SK-N-SH (cell line): ENCODE measurements around the gene THAP6. TPM values are rescaled to one million over a fixed set of nuclear protein-coding genes. Genes with fewer than 3 reads are reported as not detected.

Experiments used
- CTCF ChIA-PET: fragments of 300-600, 350-600 bp; formaldehyde crosslinking; extraction: SDS; loops from one replicate; lab custom pipeline; 2021; lab: Yijun Ruan, JAX
- POLR2A ChIA-PET: fragments of 350-600 bp; sonication (Branson Sonifier 250); formaldehyde crosslinking; extraction: SDS; loops from one replicate; lab custom pipeline; 2020; ENCODE audit warnings: antibody characterized with exemption, inconsistent platforms; lab: Yijun Ruan, JAX
- DNase-seq: peaks from one replicate; pipeline ENCODE4 v3.0.0; 2012
- H2AFZ ChIP-seq: fragments of 200-600 bp; sonication (generic); 2 replicates; pipeline ENCODE4 v1.8.1; 2016; ENCODE audit warnings: antibody characterized with exemption, mild to moderate bottlenecking, low read depth
- H3F3A ChIP-seq: fragments of 200-600 bp; sonication (generic); replicated peaks from 2 replicates; pipeline ENCODE3; 2016; ENCODE audit warnings: antibody characterized with exemption, mild to moderate bottlenecking; ENCODE audit not compliant: insufficient read depth
- H3K27ac ChIP-seq, 2 experiments: fragments of 200-500 bp in 1 of 2; fragments of 200-600 bp in 1 of 2; sonication (Bioruptor generic) in 1 of 2; sonication (generic), shearing (Covaris generic) in 1 of 2; 2 replicates each; pipeline versions ENCODE4 v1.5.1 to v1.6.1; 2014 to 2016; ENCODE audit warnings: low read depth in 2 of 2, inconsistent platforms in 1 of 2, low read length in 1 of 2, mild to moderate bottlenecking in 1 of 2, mixed read lengths in 1 of 2
- H3K27me3 ChIP-seq: fragments of 200-600 bp; sonication (generic), shearing (Covaris generic); 2 replicates; pipeline ENCODE4 v1.6.1; 2016; ENCODE audit warnings: mixed run types; ENCODE audit not compliant: insufficient read depth
- H3K36me3 ChIP-seq, 2 experiments: fragments of 200-500 bp in 1 of 2; fragments of 200-600 bp in 1 of 2; sonication (Bioruptor generic) in 1 of 2; sonication (generic) in 1 of 2; replicated peaks in 1 of 2; 2 replicates each; pipeline versions ENCODE3 to v1.5.1; 2014 to 2016; ENCODE audit warnings: low read length in 1 of 2, mild to moderate bottlenecking in 1 of 2; ENCODE audit not compliant: insufficient read depth in 2 of 2, control insufficient read depth in 1 of 2
- H3K4me1 ChIP-seq, 2 experiments: fragments of 200-500 bp in 1 of 2; fragments of 200-600 bp in 1 of 2; sonication (Bioruptor generic) in 1 of 2; sonication (generic), shearing (Covaris generic) in 1 of 2; 2 replicates each; pipeline versions ENCODE4 v1.5.1 to v1.6.1; 2014 to 2016; ENCODE audit warnings: low read depth in 1 of 2, low read length in 1 of 2, mixed run types in 1 of 2; ENCODE audit not compliant: insufficient read depth in 2 of 2, control insufficient read depth in 1 of 2
- H3K4me2 ChIP-seq: fragments of 200-600 bp; sonication (generic), shearing (Covaris generic); 2 replicates; pipeline ENCODE4 v1.6.1; 2017; ENCODE audit warnings: mixed run types
- H3K4me3 ChIP-seq, 2 experiments: fragments of 200-500 bp in 1 of 2; fragments of 200-600 bp in 1 of 2; sonication (Bioruptor generic) in 1 of 2; sonication (generic), shearing (Covaris generic) in 1 of 2; 2 replicates each; pipeline versions ENCODE4 v1.5.1 to v1.8.1; 2014 to 2016; ENCODE audit warnings: low read depth in 2 of 2, inconsistent platforms in 1 of 2, low read length in 1 of 2, mild to moderate bottlenecking in 1 of 2, mixed read lengths in 1 of 2, moderate library complexity in 1 of 2
- H3K79me2 ChIP-seq: fragments of 200-600 bp; sonication (generic); 2 replicates; pipeline ENCODE4 v1.8.1; 2017; ENCODE audit warnings: mild to moderate bottlenecking; ENCODE audit not compliant: insufficient read depth
- H3K9ac ChIP-seq: fragments of 200-600 bp; sonication (generic); 2 replicates; pipeline ENCODE4 v1.6.1; 2017; ENCODE audit warnings: mixed run types
- H3K9me2 ChIP-seq: fragments of 200-600 bp; sonication (generic); 2 replicates; pipeline ENCODE4 v1.6.1; 2017; ENCODE audit warnings: mixed run types
- H3K9me3 ChIP-seq: fragments of 200-600 bp; sonication (generic); 2 replicates; pipeline ENCODE4 v1.6.1; 2017; ENCODE audit warnings: mixed run types, mild to moderate bottlenecking, moderate library complexity
- H4K20me1 ChIP-seq: fragments of 200-600 bp; sonication (generic); 2 replicates; pipeline ENCODE4 v1.6.1; 2017; ENCODE audit warnings: mild to moderate bottlenecking, mixed run types; ENCODE audit not compliant: insufficient read depth
- CTCF ChIP-seq: fragments of 200-600 bp; sonication (generic); IDR thresholded peaks from 2 replicates; pipeline ENCODE4 v1.6.1; 2017; ENCODE audit warnings: antibody characterized with exemption, mild to moderate bottlenecking, moderate library complexity
- ELF1 ChIP-seq: IDR thresholded peaks from 2 replicates; pipeline ENCODE4 v1.4.0; 2012
- EP300 ChIP-seq, 2 experiments: IDR thresholded peaks; 2 replicates each; pipeline versions ENCODE4 v1.4.0 to v1.6.1; 2012; ENCODE audit warnings: borderline replicate concordance in 1 of 2, low read depth in 1 of 2, low read length in 1 of 2
- EZH2phosphoT487 ChIP-seq: fragments of 200-600 bp; sonication (generic); IDR thresholded peaks from 2 replicates; pipeline ENCODE4 v1.6.1; 2017; ENCODE audit warnings: low read depth, mixed run types, mild to moderate bottlenecking, antibody characterized with exemption, moderate library complexity, borderline replicate concordance
- FOXM1 ChIP-seq: IDR thresholded peaks from 2 replicates; pipeline ENCODE4 v1.4.0; 2012; ENCODE audit warnings: low read depth, mild to moderate bottlenecking
- GATA2 ChIP-seq: sonication (generic); formaldehyde crosslinking; IDR thresholded peaks from 2 replicates; pipeline ENCODE4 v1.5.0; 2020; ENCODE audit warnings: mild to moderate bottlenecking, missing genetic modification reagents
- IRF3 ChIP-seq: fragments of 150-350 bp; IDR thresholded peaks from 2 replicates; pipeline ENCODE4 v1.6.1; 2016; ENCODE audit warnings: mild to moderate bottlenecking, low read depth, low read length
- MEF2A ChIP-seq: IDR thresholded peaks from 2 replicates; pipeline ENCODE4 v1.4.0; 2012; ENCODE audit warnings: low read depth, borderline replicate concordance
- MXI1 ChIP-seq: IDR thresholded peaks from 2 replicates; pipeline ENCODE4 v1.6.1; 2012; ENCODE audit warnings: mild to moderate bottlenecking, low read depth, low read length, improper control_type of control experiment
- NRF1 ChIP-seq: IDR thresholded peaks from 2 replicates; pipeline ENCODE4 v1.6.1; 2012; ENCODE audit warnings: low read depth, mild to moderate bottlenecking, low read length
- RFX5 ChIP-seq: IDR thresholded peaks from 2 replicates; pipeline ENCODE4 v1.6.1; 2012; ENCODE audit warnings: mild to moderate bottlenecking, improper control_type of control experiment, low read length
- SIN3A ChIP-seq: IDR thresholded peaks from 2 replicates; pipeline ENCODE4 v1.6.1; 2012; ENCODE audit warnings: low read depth, mild to moderate bottlenecking, low read length, moderate library complexity, borderline replicate concordance
- USF1 ChIP-seq: IDR thresholded peaks from 2 replicates; pipeline ENCODE4 v1.4.0; 2012; ENCODE audit warnings: low read depth, borderline replicate concordance
- USF2 ChIP-seq: fragments of 150-350 bp; IDR thresholded peaks from 2 replicates; pipeline ENCODE4 v1.6.1; 2017; ENCODE audit warnings: antibody characterized with exemption, low read length, low read depth, borderline replicate concordance
- WGBS: methylation state at CpG from one replicate; pipeline ENCODE4 v1.1.6; 2017; ENCODE audit warnings: low lambda C conversion rate; 5-methylcytosine and 5-hydroxymethylcytosine counted together
- polyA plus RNA-seq, 3 experiments: library from polyadenylated mRNA; depleted of rRNA; stranded (reverse); fragments of >200 nt; gene quantifications; 2 replicates each; pipeline ENCODE4 v1.2.3, GENCODE V29; 2012

The THAP6 gene
- polyA plus RNA-seq, 1 of the 3 experiments (the other 2 are of a cell fraction), result 6.9 TPM

GRCh38 chr4:75470738-75471137 lies 43.5 kb upstream of the THAP6 start:
- no peaks in the 10 kb centered on the region for H4K20me1 ChIP-seq
- H3K4me1 ChIP-seq, result no peaks in the 10 kb centered on the region
- no peak overlapping the region for H3K4me2 ChIP-seq
- H3K9me2 ChIP-seq, result no peaks in the 10 kb centered on the region
- H3K27me3 ChIP-seq, result no peaks in the 10 kb centered on the region
- no peak overlapping the region for H2AFZ ChIP-seq
- POLR2A ChIA-PET, result no interaction called here
- no peaks in the 10 kb centered on the region for H3K9me3 ChIP-seq
- H3K79me2 ChIP-seq, result no peaks in the 10 kb centered on the region
- H3K9ac ChIP-seq, result no peak overlapping the region
- TF ChIP-seq USF1 (no peak), MXI1 (no peak), NRF1 (no peak), GATA2 (CRISPR knock-in tag) (no peak), EP300 (IDR thresholded peaks at IDR 0.05; ENCODE audit: borderline replicate concordance in 1 of 2, low read depth in 1 of 2, low read length in 1 of 2) (no peak), SIN3A (no peak), EZH2phosphoT487 (no peak), RFX5 (no peak), USF2 (no peak), MEF2A (no peak), FOXM1 (no peak), ELF1 (no peak), IRF3 (no peak), CTCF (no peak)
- WGBS, result 84% methylated on average over 1 of the region's 1 CpG
- H3K36me3 ChIP-seq, result peaks cover 11 to 16% of the 10 kb centered on the region in 2 experiments
- no peaks in the 10 kb centered on the region for H3F3A ChIP-seq
- H3K27ac ChIP-seq, result no peak overlapping the region
- no peak overlapping the region for H3K4me3 ChIP-seq
- CTCF ChIA-PET, result no interaction called here
- no peak for DNase-seq
